ENCODE measurements around the gene ERO1A.

The ERO1A gene

DNA sequence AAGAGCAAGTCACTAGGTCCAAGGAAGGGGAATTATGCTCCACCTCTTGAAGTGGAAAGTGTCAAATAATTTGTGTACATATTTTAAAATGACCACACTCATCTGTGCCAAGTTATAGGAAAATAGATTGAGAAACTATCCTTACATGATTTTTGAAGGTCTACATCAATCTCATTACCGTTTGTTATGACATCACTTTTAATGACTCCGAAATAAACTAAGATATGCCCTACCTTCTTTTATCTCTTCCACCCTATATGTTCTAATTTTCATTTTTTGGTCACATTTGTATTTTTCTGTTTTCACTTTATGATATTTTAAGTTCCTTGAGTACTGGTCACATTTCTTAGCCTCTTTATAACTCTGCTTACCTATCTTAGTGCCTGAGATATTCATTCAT, 8.3 kb upstream of the ERO1A start:
- H3K27ac ChIP-seq (ENCODE audit: low read depth, low read length): no peak overlapping the region
- no peaks in the 10 kb centered on the region for H4K20me1 ChIP-seq (ENCODE audit: control insufficient read depth, insufficient read depth, low read depth, low read length)
- H3K79me2 ChIP-seq (ENCODE audit: control insufficient read depth, low read length): peaks cover 20% of the 10 kb centered on the region
- H3F3A ChIP-seq (ENCODE audit: control insufficient read depth, insufficient read depth): peaks cover 3% of the 10 kb centered on the region; the same call in 1 of the 2 replicates
- no peaks in the 10 kb centered on the region for H3K9me3 ChIP-seq (ENCODE audit: control insufficient read depth, insufficient read depth, low read length)
- peaks cover 39% of the 10 kb centered on the region for H3K4me1 ChIP-seq (ENCODE audit: control insufficient read depth, low read length)
- no peaks in the 10 kb centered on the region for H3K9me2 ChIP-seq (replicated peaks; ENCODE audit: control insufficient read depth, low read length)
- no peak overlapping the region for H3K4me2 ChIP-seq (ENCODE audit: low read length)
- peaks cover 15% of the 10 kb centered on the region for H3K36me3 ChIP-seq (ENCODE audit: control insufficient read depth, low read length)
- TF ChIP-seq CTCF (IDR thresholded peaks at IDR 0.05; ENCODE audit: low read depth, low read length, poor library complexity, severe bottlenecking): no peak
- TF ChIP-seq EZH2phosphoT487 (IDR thresholded peaks at IDR 0.05; ENCODE audit: borderline replicate concordance, low read length): no peak
- no peaks in the 10 kb centered on the region for H3K27me3 ChIP-seq (ENCODE audit: control insufficient read depth, low read length)
- no peak overlapping the region for H3K4me3 ChIP-seq (ENCODE audit: low read length)

- H3K4me2 ChIP-seq (ENCODE audit: low read length): no peak overlapping the region
These were observed 7.9 kb upstream of the ERO1A start for GRCh38 chr14:52703225-52703624.

GRCh38 chr14:52701223-52701622, 5.9 kb upstream of the ERO1A start:
- no peaks in the 10 kb centered on the region for H4K20me1 ChIP-seq (ENCODE audit: control insufficient read depth, insufficient read depth, low read depth, low read length)
- no peaks in the 10 kb centered on the region for H3K27me3 ChIP-seq (ENCODE audit: control insufficient read depth, low read length)
- no peak for TF ChIP-seq CTCF (IDR thresholded peaks at IDR 0.05; ENCODE audit: low read depth, low read length, poor library complexity, severe bottlenecking)
- TF ChIP-seq EZH2phosphoT487 (IDR thresholded peaks at IDR 0.05; ENCODE audit: borderline replicate concordance, low read length): no peak
- H3K4me1 ChIP-seq (ENCODE audit: control insufficient read depth, low read length): peaks cover 30% of the 10 kb centered on the region
- H3K9me3 ChIP-seq (ENCODE audit: control insufficient read depth, insufficient read depth, low read length): no peaks in the 10 kb centered on the region
- H3K36me3 ChIP-seq (ENCODE audit: control insufficient read depth, low read length): no peaks in the 10 kb centered on the region
- no peaks in the 10 kb centered on the region; the same call in 1 of the 2 replicates for H3K79me2 ChIP-seq (ENCODE audit: control insufficient read depth, low read length)
- H3K27ac ChIP-seq (ENCODE audit: low read depth, low read length): no peak overlapping the region
- H3F3A ChIP-seq (ENCODE audit: control insufficient read depth, insufficient read depth): peaks cover 6% of the 10 kb centered on the region
- H3K4me2 ChIP-seq (ENCODE audit: low read length): peak overlapping the region; percentile 36; the same call in 1 of the 2 replicates
- no peak overlapping the region for H3K4me3 ChIP-seq (ENCODE audit: low read length)
- no peaks in the 10 kb centered on the region for H3K9me2 ChIP-seq (replicated peaks; ENCODE audit: control insufficient read depth, low read length)

More at GRCh38 chr14:52703225-52703624, 7.9 kb upstream of the ERO1A start:
- no peaks in the 10 kb centered on the region for H4K20me1 ChIP-seq (ENCODE audit: control insufficient read depth, insufficient read depth, low read depth, low read length)
- no peaks in the 10 kb centered on the region for H3K9me3 ChIP-seq (ENCODE audit: control insufficient read depth, insufficient read depth, low read length)
- no peaks in the 10 kb centered on the region for H3K27me3 ChIP-seq (ENCODE audit: control insufficient read depth, low read length)
- TF ChIP-seq CTCF (IDR thresholded peaks at IDR 0.05; ENCODE audit: low read depth, low read length, poor library complexity, severe bottlenecking) (no peak), EZH2phosphoT487 (IDR thresholded peaks at IDR 0.05; ENCODE audit: borderline replicate concordance, low read length) (no peak)
- H3K36me3 ChIP-seq (ENCODE audit: control insufficient read depth, low read length): peaks cover 11% of the 10 kb centered on the region
- peaks cover 3% of the 10 kb centered on the region; the same call in 1 of the 2 replicates for H3F3A ChIP-seq (ENCODE audit: control insufficient read depth, insufficient read depth)
- peaks cover 15% of the 10 kb centered on the region for H3K79me2 ChIP-seq (ENCODE audit: control insufficient read depth, low read length)
- H3K4me1 ChIP-seq (ENCODE audit: control insufficient read depth, low read length): peaks cover 35% of the 10 kb centered on the region
- no peaks in the 10 kb centered on the region for H3K9me2 ChIP-seq (replicated peaks; ENCODE audit: control insufficient read depth, low read length)
- H3K4me3 ChIP-seq (ENCODE audit: low read length): no peak overlapping the region
- no peak overlapping the region for H3K27ac ChIP-seq (ENCODE audit: low read depth, low read length)

All from DOHH2 (cell line).